WTC11 (cell line): ENCODE data around the gene CCDC71.

Experiments
- ATF2 ChIP-seq: sonication (generic); formaldehyde crosslinking; IDR thresholded peaks from 2 replicates; pipeline ENCODE4 v1.8.1; 2022; ENCODE audit warnings: low read depth, missing genetic modification reagents, borderline replicate concordance
- CTCF ChIP-seq: fragments of 200-600 bp; IDR thresholded peaks from 2 replicates; pipeline ENCODE4 v1.8.0; 2022; ENCODE audit warnings: antibody characterized with exemption
- E2F5 ChIP-seq: sonication (generic); formaldehyde crosslinking; IDR thresholded peaks from 2 replicates; pipeline ENCODE4 v1.8.1; 2022; ENCODE audit warnings: mild to moderate bottlenecking, moderate library complexity, missing genetic modification reagents
- FOXP1 ChIP-seq: sonication (generic); formaldehyde crosslinking; IDR thresholded peaks from 2 replicates; pipeline ENCODE4 v1.8.0; 2022; ENCODE audit warnings: missing genetic modification reagents, mild to moderate bottlenecking, moderate library complexity, borderline replicate concordance
- ZNF219 ChIP-seq: sonication (generic); formaldehyde crosslinking; IDR thresholded peaks from 2 replicates; pipeline ENCODE4 v1.8.0; 2023; ENCODE audit warnings: missing genetic modification reagents, mild to moderate bottlenecking, borderline replicate concordance

GRCh38 chr3:49191741-49192140 lies 25.6 kb upstream of the CCDC71 start:
- TF ChIP-seq CTCF, result no peak
- TF ChIP-seq E2F5 (CRISPR knock-in tag), result no peak
- no peak for TF ChIP-seq ATF2
- no peak for TF ChIP-seq FOXP1
- no peak for TF ChIP-seq ZNF219 (CRISPR knock-in tag)
